Measurements from ENCODE around the gene SMAP2. TPM values are rescaled to one million over a fixed set of nuclear protein-coding genes. Genes with fewer than 3 reads are reported as not detected.

SMAP2 gene
- total RNA-seq, 1 donor from 2014 or later: 20.9 TPM

DNA sequence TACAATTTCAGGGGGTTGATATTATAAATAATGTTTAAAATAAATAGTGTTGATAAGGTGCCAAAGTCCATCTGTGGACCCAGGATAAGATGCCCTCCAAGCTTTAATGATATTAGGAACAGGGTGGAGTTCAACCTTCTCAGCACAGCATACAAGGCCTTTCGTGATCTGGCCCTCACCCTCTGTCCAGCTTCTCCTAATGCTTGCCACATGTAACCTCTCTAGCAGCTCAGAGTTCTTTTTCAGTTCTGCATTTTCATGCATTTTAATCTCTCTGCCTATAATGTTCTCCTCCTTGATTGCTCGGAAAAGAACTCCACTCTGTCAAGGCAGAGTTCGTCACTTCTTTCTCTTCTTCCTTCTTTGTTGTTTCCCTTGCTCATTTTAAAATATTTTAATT, 21.4 kb upstream of the SMAP2 start:
- H3K27me3 Mint-ChIP-seq: peaks cover 3% of the 10 kb centered on the region
- H3K36me3 Mint-ChIP-seq: no peaks in the 10 kb centered on the region
- no peaks in the 10 kb centered on the region for H3K4me1 Mint-ChIP-seq (ENCODE audit: unreplicated experiment)
- no peak overlapping the region for H3K4me3 Mint-ChIP-seq
- no peaks in the 10 kb centered on the region for H3K9me3 Mint-ChIP-seq
- H3K27ac Mint-ChIP-seq: no peak overlapping the region
- no peak for DNase-seq (ENCODE audit: extremely low spot score, unreplicated experiment)
- TF ChIP-seq, protein P1, sequence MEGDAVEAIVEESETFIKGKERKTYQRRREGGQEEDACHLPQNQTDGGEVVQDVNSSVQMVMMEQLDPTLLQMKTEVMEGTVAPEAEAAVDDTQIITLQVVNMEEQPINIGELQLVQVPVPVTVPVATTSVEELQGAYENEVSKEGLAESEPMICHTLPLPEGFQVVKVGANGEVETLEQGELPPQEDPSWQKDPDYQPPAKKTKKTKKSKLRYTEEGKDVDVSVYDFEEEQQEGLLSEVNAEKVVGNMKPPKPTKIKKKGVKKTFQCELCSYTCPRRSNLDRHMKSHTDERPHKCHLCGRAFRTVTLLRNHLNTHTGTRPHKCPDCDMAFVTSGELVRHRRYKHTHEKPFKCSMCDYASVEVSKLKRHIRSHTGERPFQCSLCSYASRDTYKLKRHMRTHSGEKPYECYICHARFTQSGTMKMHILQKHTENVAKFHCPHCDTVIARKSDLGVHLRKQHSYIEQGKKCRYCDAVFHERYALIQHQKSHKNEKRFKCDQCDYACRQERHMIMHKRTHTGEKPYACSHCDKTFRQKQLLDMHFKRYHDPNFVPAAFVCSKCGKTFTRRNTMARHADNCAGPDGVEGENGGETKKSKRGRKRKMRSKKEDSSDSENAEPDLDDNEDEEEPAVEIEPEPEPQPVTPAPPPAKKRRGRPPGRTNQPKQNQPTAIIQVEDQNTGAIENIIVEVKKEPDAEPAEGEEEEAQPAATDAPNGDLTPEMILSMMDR (conservative IDR thresholded peaks at IDR 0.05): no peak

DNA sequence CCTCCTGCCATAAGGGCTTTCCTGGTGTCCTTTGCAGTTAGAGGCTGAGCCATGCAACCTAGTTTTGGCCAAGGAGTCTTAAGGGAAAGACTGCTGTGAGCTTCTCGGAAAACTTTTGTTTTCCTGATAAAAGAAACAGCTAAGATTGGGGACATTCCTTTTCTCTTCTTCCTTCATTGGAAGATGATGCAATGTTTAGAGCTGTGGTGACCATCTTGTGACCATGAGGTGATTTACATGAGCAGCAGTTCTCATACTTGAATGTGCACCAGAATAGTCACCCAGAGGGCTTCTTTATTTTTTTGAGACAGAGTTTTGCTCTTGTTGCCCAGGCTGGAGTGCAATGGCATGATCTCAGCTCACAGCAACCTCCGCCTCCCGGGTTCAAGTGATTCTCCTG, 20.4 kb upstream of the SMAP2 start:
- H3K9me3 Mint-ChIP-seq: no peaks in the 10 kb centered on the region
- no peak overlapping the region for H3K4me3 Mint-ChIP-seq
- H3K27me3 Mint-ChIP-seq: peaks cover 3% of the 10 kb centered on the region
- DNase-seq (ENCODE audit: extremely low spot score, unreplicated experiment): no peak
- H3K27ac Mint-ChIP-seq: no peak overlapping the region
- H3K4me1 Mint-ChIP-seq (ENCODE audit: unreplicated experiment): no peaks in the 10 kb centered on the region
- H3K36me3 Mint-ChIP-seq: no peaks in the 10 kb centered on the region
- TF ChIP-seq, protein P1 (conservative IDR thresholded peaks at IDR 0.05): no peak

DNA sequence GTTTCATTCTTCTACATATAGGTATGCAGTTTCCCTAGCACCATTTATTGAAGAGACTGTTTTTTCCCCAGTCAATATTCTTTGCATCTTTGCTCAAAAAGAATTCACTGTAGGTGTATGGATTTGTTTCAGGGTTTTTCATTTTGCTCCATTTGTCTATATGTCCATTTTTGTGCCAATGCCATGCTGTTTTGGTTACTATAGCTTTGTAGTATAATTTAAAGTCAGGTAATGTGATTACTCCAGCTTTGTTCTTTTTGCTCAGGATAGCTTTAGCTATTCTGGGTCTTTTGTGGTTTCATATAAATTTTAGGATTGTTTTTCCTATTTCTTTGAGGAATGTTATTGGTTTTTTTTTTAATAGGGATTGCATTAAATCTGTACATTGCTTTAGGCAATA, 15.9 kb upstream of the SMAP2 start:
- TF ChIP-seq, protein P1 (conservative IDR thresholded peaks at IDR 0.05): no peak
- DNase-seq (ENCODE audit: extremely low spot score, unreplicated experiment): no peak
- H3K27me3 Mint-ChIP-seq: peaks cover 11% of the 10 kb centered on the region
- no peaks in the 10 kb centered on the region for H3K4me1 Mint-ChIP-seq (ENCODE audit: unreplicated experiment)
- no peak overlapping the region for H3K4me3 Mint-ChIP-seq
- no peaks in the 10 kb centered on the region for H3K36me3 Mint-ChIP-seq
- H3K27ac Mint-ChIP-seq: no peak overlapping the region
- no peaks in the 10 kb centered on the region for H3K9me3 Mint-ChIP-seq

DNA sequence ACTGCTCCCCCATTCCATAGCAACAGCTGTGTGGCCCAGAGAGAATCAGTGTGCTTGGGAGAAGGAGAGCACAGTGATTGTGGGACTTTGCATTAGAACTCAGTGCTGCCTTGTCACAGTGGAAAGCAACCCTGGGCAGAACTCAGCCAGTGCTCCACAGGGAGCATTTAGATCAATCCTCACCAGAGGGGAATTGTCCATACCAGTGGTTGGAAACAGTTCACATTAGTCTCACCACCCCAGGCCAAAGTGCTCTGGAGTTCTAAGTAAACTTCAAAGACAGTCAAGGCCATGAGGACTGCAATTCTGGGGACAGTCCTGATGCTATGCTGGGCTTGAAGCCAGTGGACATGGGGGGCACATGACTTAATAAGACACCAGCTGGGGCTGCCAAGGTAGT, 12.9 kb upstream of the SMAP2 start:
- DNase-seq (ENCODE audit: extremely low spot score, unreplicated experiment): no peak
- TF ChIP-seq, protein P1 (conservative IDR thresholded peaks at IDR 0.05): no peak
- H3K9me3 Mint-ChIP-seq: no peaks in the 10 kb centered on the region

DNA sequence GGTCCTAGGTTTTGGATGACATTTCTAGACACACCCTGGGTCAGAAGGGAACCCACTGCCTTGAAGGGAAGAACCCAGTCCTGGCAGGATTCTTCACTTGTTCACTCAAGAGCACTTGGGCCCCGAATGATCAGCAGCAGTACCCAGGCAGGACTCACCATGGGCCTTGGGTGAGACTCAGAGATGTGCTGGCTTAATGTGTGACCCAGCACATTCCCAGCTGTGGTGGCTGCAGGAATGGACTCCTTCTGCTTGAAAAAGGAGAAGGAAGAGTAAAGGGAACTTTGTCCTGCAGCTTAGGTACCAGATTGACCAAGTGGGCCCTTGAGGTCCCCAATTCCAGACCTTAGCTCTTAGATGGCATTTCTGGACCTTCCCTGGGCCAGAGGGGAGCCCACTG, 12.3 kb upstream of the SMAP2 start:
- Mint-ChIP-seq H3K9me3 (no peaks in the 10 kb centered on the region), H3K36me3 (no peaks in the 10 kb centered on the region), H3K27ac (no peak overlapping the region), H3K4me3 (no peak overlapping the region), H3K4me1 (ENCODE audit: unreplicated experiment) (no peaks in the 10 kb centered on the region), H3K27me3 (peaks cover 25% of the 10 kb centered on the region)
- no peak for DNase-seq (ENCODE audit: extremely low spot score, unreplicated experiment)
- TF ChIP-seq, protein P1 (conservative IDR thresholded peaks at IDR 0.05): no peak

More for the DNA sequence above, 12.9 kb upstream of the SMAP2 start:
- no peaks in the 10 kb centered on the region for H3K36me3 Mint-ChIP-seq
- peaks cover 25% of the 10 kb centered on the region for H3K27me3 Mint-ChIP-seq
- H3K27ac Mint-ChIP-seq: no peak overlapping the region
- H3K4me1 Mint-ChIP-seq (ENCODE audit: unreplicated experiment): no peaks in the 10 kb centered on the region
- H3K4me3 Mint-ChIP-seq: no peak overlapping the region

DNA sequence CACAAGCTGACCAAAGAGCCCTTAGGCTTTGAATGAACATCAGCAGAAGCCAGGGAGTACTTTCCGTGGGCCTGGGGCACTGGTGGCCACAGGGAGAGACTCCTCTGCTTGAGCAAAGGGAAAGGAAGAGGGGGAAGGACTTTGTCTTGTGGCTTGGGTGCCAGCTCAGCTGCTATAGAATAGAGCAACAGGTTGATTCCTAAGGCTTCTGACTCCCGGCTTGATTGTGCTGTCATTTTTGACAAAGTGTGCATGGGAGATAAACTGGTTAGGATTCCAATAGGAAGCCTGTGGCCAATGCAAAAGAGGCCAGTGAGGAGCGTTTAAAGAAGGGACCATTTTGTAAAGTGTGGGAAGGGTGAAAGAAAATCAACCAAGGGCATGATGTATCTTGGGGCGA, 11.9 kb upstream of the SMAP2 start:
- no peak for DNase-seq (ENCODE audit: extremely low spot score, unreplicated experiment)
- H3K4me3 Mint-ChIP-seq: no peak overlapping the region
- TF ChIP-seq, protein P1 (conservative IDR thresholded peaks at IDR 0.05): no peak
- no peak overlapping the region for H3K27ac Mint-ChIP-seq
- no peaks in the 10 kb centered on the region for H3K9me3 Mint-ChIP-seq
- no peaks in the 10 kb centered on the region for H3K36me3 Mint-ChIP-seq
- no peaks in the 10 kb centered on the region for H3K4me1 Mint-ChIP-seq (ENCODE audit: unreplicated experiment)
- peaks cover 25% of the 10 kb centered on the region for H3K27me3 Mint-ChIP-seq
